G401.6 (cell line): ENCODE data around the gene SCYL2.
"Not testable (repeated sequence)": the region's sequence is repeated elsewhere in the genome, so short reads cannot be mapped to it uniquely, and the experiment has no call there.

Source experiments
- FAIRE-seq: peaks from 2 replicates; lab custom pipeline; 2012; peaks lifted over from hg19 to GRCh38; lab: Jason Lieb, UNC

Gene SCYL2, protein sequence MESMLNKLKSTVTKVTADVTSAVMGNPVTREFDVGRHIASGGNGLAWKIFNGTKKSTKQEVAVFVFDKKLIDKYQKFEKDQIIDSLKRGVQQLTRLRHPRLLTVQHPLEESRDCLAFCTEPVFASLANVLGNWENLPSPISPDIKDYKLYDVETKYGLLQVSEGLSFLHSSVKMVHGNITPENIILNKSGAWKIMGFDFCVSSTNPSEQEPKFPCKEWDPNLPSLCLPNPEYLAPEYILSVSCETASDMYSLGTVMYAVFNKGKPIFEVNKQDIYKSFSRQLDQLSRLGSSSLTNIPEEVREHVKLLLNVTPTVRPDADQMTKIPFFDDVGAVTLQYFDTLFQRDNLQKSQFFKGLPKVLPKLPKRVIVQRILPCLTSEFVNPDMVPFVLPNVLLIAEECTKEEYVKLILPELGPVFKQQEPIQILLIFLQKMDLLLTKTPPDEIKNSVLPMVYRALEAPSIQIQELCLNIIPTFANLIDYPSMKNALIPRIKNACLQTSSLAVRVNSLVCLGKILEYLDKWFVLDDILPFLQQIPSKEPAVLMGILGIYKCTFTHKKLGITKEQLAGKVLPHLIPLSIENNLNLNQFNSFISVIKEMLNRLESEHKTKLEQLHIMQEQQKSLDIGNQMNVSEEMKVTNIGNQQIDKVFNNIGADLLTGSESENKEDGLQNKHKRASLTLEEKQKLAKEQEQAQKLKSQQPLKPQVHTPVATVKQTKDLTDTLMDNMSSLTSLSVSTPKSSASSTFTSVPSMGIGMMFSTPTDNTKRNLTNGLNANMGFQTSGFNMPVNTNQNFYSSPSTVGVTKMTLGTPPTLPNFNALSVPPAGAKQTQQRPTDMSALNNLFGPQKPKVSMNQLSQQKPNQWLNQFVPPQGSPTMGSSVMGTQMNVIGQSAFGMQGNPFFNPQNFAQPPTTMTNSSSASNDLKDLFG

DNA sequence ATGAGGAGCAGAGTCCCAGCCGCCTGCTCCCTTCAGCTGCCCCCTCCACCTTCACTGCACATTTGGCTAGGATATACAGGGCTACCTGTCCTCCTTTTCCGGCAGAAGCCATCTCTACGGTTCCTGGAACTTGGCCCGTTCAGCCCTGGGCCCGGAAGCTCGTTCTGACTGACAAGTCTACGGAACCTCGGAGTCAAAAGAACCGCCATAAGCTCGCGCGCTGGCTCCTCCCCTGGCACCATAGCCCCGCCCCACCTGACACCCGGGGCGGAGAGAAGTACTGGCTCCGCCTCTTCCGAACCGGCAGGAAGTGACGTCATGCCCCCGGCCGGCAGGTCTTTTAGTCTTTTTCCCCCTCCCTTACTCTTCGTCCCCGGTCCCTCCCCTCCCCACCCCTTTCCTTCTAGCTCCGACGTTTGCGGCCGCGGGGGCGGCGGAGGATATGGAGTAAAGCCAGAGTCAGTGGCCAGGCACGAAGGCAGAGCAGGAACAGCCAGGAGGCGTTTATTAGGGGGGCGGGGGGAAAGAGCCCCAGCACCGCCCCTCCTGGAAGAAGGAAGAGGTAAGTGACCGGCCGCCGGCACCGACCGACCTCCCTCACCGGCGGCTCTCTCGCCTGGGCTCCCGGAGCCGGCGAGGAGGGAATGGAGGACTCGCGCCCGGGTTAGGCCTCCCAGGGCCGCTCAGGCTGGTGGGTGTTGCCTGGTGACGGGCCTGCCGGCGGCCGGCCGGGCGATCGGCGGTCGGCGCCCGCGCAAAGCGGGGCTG, at the start of gene SCYL2, which contains the start of gene DEPDC4:
SCYL2 (plus strand) TSS at position 343 of the 768 bp plus-strand sequence. CDS start 15,794 bp downstream, outside the sequence.
DEPDC4 (minus strand) TSS at position 245 of the 768 bp plus-strand sequence; CDS start at position 242, 3 bp downstream.
- peak; percentile 95 for FAIRE-seq

DNA sequence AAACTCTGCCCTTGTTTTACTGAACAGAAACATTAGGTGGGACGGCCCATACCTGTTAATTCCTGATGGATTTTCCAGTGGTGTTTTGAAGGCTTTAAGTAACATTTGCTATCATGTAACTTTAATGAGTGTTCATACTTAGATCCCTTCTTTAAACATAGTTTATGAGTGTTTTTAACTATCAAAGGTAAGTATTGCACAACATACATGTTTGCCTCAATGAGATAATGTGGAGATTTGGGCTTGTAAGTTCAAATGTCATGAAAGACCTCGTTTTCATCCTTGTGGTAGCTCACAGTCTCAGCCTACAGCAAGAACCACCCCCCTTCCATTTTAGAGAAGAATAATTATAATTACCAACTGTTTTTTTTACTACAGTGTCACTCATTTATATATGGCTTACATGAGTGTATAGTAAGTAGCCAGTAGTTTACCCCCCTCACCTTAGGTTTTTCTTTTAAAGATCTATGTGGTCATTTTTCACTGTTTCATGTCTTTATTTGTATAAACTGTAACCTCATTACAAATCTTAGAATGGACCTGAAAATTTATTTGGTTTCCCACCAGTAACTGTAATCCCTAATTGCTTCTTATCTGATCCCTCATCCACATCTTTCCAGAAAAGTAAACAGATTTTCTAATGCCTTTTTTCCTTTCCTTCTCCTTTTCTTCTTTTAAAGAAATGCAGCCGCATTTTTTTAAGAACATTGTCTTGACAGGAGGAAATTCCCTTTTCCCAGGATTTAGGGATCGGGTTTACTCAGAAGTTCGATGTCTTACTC, 47.5 kb upstream of the SCYL2 start:
- no peak for FAIRE-seq

DNA sequence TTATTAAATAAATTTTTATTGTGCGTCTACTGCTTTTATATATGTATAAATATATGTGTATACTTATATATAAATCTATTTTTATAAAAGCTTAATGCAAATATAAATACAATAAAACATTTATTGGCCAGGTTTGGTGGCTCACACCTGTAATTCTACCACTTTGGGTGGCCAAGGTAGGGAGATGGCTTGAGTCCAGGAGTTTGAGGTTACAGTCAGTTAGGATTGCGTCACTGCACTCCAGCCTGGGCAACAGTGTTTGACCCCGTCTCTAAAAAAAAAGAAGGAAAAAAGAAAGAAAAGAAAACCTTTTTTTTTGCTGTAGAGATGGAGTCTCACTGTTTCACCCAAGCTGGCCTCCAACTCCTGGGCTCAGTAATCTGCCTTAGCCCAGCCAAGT, 45.5 kb upstream of the SCYL2 start:
- no peak for FAIRE-seq

DNA sequence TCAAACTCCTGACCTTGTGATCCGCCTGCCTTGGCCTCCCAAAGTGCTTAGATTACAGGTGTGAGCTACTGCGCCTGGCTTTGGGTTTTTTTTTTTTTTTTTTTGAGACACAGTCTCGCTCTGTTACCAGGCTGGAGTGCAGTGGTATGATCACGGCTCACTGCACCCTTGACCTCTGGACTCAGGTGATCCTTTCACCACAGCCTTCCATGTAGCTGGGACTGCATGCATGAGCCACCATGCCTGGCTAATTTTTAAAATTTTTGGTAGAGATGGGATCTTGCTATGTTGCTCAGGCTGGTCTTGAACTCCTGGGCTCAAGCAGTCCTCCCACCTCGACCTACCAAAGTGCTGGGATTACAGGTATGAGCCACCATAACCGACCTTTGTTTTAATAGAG, 44.8 kb upstream of the SCYL2 start:
- FAIRE-seq: not testable (repeated sequence)

DNA sequence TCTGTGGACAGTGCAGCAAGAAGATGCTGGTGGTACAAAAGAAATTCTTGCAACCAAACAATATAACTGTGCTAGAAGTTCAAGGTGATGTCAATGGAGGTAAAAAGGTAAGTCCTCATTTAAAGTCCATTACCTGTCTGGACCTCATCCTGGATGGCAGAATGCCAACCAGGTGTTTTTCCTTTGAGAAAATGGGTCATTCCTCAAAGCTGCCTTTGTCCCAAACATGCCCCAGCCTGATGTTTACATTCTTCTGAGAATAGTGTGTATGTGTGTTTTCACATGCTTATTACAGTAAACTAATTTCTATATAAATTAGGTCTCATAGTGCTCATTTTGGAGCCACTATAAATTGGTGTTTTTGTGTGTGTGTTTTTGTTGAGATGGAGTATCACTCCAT, 41.5 kb upstream of the SCYL2 start:
- no peak for FAIRE-seq

DNA sequence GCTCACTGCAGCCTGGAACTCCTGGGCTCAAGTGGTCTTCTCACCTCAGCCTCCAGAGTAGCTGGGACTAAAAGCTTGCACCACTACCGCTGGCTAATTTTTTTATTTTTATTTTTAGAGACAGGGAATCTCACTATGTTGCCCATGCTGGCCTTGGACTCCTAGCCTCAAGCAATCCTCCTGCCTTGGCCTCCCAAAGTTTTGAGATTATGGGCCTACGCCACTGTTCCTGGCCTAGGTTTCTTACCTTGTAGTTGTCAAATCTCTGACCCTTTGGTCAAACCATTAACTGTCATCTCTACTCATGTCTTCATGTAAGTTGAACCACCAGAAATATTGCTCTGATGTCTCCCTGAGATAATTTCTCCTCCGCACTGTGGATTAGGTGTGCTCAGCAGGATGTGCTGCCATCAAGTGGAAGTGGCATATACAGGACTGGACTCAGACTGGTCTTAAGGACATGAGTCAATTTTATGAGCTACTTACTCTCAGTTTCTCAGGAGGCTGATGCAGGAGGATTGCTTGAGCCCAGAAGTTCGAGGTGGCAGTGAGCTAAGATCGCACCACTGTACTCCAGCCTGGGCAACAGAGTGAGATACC, 37.8 kb upstream of the SCYL2 start:
- FAIRE-seq: no peak

DNA sequence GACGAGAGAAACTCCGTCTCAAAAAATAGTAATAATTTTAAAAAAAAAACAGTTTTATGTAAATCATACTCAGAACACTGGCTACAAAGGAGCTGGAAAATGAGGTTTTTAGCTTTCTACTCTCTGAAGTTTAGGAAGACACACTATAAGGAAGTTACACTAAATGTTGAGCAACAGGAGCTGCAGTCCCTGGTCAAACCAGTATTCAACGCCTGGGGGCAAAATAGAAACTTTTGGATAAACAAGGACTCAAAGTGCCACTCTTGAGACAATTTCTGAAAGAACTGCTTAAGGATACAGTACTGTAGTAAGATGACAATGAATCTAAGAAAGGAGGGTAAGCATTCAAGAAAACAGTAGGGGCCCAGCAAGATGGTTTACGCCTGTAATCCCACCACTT, 37.1 kb upstream of the SCYL2 start:
- no peak for FAIRE-seq

DNA sequence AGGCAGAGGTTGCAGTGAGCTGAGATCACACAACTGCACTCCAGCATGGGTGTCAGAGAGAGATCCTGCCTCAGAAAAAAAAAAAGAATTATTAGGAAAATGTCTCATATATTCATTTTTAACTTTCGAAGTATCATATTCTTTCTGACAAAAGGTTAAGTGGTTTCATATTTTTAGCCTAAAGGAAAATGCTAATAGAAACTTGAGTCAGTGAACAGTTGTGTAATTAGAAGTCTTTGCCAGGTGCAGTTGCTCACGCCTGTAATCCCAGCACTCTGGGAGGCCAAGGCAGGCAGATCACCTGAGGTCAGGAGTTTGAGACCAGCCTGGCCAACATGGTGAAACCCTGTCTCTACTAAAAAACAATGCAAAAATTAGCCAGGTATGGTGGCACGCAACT, 35.1 kb upstream of the SCYL2 start:
- FAIRE-seq: not testable (repeated sequence)

DNA sequence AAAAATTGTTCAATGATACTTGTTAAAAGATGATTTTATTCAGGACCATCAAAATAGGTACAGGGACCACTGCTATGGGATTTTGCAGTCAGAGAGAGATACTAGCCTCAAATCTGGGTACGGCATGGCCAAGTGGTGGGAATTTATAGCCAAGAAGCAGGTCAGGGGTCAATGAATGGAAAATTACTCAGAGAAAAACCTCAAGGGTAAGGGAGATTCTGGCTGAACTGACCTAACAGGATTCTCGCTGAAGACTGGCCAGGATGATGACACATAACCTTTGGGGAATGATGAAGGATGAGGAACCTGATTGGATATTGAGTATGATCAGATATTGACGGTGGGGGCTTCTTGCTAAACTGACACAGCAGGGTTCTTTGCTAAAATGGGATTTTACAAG, 32.8 kb upstream of the SCYL2 start:
- no peak for FAIRE-seq

DNA sequence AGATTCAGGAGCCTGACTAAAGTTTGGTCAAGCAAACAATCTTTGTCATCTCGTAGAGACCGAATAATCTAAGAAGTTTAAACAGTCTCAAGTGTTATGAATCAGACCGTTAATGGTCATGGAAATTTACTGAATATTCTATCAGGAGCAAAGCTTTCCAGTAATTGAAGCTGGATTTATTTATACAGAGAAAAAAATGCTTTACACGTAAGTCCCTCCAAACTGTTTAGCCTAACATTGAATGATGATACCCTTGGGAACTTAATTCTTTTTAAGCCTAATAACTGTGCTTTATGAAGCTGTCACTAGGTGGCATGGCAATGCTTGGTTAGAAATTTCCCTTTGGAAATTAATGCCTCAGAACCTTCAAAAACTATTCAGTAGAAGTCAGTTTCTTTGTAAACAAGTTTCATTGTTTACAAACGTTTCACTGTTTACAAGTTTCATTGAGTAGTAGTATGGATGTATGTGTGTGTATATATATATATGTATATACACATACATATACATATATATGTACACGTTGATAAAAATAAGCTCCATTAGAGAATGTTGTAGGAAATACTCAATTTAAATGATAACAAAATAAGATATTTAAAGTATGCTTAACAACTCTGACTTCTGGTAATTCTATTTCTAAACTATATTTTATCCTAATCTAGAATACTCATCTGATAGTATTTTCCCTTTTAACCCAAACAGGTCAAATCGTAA, 32.2 kb upstream of the SCYL2 start:
- peak; percentile 94 for FAIRE-seq

DNA sequence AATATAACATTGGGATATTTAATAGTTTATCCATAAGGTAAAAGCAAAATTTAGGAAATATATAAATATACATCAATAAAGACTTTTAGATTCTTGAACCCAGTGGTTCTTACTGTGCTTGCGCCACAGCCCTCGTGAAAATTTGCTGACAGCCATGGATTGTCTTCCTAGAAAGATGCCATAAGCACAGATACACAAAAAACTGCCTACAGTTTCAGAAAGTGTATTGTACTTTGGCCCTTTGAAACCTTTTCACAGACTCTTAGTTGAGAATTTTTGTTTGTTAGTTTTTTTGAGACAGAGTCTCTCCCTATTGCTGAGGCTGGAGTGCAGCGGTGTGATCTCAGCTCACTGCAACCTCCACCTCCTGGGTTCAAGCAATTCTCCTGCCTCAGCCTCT, 28.2 kb upstream of the SCYL2 start:
- FAIRE-seq: no peak

DNA sequence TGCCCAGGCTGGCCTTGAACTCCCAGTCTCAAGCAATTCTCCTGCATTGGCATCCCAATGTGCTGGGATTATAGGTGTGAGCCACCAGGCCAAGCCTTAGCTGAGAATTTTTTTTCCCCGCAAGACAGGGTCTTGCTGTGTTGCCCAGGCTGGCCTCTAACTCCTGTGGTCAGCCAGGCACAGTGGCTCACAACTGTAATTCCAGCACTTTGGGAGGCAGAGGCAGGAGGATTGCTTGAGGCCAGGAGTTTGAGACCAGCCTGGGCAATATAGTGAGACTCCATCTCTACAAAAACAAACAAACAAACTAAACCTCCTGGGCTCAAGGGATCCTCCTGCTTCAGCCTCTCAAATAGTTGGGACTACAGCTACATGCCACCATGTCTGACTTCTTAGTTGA, 27.4 kb upstream of the SCYL2 start:
- no peak for FAIRE-seq

DNA sequence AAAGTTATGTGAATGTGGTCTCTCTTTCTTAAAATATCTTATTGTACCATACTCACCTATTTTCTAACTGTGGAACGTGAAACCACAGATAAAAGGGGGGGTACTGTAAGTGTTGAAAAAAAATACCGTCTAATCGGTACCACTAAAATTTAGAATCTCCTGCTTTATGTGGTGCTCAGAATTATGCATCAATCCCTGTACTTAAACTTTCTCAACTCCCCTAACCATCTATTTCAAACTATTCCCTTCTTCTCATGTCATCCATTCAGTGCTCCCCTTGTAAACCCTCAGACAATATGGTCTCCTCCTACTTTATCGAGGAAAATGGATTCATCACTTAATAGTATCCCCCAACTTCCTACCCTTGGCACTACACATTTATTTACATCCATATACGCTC, 23.8 kb upstream of the SCYL2 start:
- FAIRE-seq: no peak

DNA sequence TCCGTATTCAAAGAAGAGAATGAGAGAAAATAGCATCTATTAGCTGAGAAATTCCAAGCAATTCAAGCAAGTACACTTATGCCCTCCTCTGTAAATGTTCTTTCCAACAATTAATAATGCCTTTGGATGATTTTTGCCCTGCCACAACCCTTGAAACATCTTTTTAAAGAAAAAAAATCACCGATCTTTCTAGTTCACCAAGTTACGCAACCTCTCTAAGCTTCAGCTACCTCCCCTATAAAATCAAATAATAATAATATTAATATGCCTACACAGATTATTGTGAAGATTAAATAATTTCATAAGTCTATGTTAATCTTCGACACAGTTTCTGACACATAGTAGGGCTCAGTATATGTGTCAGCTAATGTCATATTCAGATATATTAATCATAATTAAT, 19.2 kb upstream of the SCYL2 start:
- FAIRE-seq: no peak

DNA sequence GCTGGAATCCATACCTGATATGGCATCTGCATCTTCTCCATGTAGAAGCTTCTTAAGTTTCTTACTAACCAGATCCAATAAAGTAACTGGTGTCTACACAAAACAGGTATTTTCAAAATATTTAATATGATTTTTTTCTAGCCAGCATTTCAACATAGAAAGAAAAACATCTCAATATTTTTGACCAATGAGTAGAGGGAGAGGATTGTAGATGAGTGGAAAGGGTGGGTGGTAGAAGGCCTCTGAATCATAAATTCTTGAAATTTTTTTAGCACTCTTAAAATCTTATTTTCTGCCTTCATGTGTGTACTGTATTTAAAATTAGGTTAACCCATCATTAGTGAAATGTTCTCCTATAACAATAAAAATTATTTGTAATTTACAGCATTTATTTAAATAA, 18.1 kb upstream of the SCYL2 start:
- no peak for FAIRE-seq

DNA sequence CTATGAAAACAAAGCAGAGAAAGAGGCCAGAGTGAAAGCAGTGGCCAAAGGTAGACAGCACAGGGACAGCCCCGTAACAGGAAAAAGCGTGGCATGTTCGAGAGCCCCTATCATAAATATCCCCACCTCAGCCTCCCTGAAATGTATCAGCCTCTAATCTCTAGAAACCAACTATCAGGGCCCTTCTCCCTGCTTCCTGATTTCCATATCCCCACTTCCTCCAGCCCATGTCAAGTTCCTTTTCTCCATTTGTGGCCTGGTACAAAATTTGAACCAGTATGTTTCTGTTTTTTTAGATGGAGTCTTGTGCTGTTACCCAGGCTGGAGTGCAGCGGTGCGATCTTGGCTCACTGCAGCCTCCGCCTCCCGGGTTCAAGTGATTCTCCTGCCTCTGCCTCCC, 17.0 kb upstream of the SCYL2 start:
- FAIRE-seq: no peak

DNA sequence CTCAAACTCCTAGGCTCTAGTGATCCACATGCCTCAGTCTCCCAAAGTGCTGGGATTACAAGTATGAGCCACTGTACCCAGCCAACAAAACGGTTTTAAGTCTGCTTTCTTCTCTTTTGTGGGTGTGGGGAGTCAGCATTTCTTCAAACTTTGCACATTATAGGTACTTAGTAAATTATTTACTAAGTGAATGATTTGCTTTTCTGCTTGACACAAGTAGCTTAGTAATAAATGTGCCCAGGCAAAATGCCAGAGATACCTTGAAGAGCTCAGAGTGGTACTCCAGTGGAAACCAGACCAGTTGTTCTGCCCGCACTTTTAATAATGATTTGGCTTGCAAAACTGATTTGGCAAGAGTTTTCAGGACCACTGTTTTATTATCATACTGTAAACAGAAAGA, 15.1 kb upstream of the SCYL2 start:
- FAIRE-seq: no peak

DNA sequence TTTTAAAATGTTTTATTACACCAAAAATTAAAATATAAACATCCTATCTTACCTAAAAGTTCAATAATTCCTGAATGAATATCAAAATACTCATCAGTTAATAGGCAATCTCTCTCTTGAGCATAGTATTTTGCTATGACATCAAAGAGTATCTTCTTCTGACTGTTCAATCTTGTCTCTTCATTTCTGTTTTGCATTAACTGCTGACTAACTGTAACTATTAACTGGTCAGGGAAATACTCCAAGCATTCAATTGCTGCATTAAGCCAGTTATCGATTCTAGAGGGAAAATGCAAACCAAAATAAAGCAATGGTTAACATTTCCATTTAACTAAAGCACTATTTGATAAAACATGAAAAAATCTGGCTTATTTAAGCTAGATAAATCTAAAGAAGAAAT, 13.5 kb upstream of the SCYL2 start:
- no peak for FAIRE-seq

DNA sequence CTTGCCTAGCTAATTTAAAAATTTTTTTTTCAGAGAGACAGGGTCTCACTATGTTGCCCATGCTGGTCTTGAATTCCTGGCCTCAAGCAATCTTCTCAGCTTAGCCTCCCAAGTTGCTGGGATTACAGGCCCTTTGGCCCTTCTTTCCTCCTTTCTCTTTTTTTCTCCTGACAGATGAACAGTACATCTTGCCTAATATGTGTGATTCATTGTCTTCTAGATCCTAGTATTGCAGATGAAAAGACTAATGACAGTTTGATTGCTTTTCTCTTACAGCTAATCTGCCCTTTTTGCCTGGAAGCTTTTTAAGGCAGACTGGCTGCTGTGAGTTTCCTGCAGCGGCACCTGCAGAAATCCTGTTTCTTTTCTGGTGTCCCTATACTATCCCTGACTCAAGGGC, 12.1 kb upstream of the SCYL2 start:
- no peak for FAIRE-seq

DNA sequence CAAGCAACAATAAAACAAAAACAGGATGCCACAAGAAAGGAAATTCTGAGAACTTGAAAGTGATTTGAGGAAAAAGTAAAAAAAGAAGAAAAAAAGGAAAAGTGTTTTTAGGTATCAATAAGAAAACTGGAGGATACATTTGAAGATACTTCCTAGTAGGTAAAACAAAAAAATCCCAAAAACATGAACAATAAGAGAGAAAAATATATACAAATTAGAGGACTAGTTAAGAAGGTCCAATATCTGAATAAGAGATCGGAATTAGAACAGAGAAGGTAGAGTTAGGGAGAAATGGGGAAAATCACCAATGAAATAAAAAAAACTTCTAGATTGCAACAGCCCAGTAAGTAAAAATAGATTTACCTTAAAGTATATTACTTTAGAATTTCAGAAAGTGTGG, 8.8 kb upstream of the SCYL2 start:
- no peak for FAIRE-seq

DNA sequence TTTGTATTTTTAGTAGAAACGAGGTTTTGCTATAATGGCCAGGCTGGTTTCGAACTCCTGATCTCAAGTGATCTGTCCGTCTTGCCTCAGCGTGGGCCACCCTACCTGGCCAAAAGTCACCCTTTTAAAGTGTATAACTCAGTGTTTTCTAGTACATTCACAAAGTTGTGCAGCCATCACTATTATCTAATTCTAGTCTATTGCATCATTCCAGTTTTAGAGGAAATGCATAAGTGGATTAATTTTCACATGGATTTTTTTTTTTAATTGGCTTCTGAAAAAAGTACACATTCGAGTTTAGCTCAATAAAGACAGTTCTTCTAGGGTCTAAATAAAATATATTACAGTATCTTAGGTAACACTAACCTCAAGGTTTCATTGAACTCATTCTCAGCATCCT, 3.8 kb upstream of the SCYL2 start:
- no peak for FAIRE-seq
